HG02759 (cell line): Measurements from ENCODE around the gene CCDC106.

Experiments used
- ATAC-seq: cut with Tn5 transposase; IDR thresholded peaks from one replicate; pipeline ENCODE4 v1.9.1; 2021; ENCODE audit warnings: mild to moderate bottlenecking, moderate library complexity; ENCODE audit not compliant: unreplicated experiment

Gene CCDC106

GRCh38 chr19:55613930-55614710 is 33.9 kb upstream of the CCDC106 start:
- no peak for ATAC-seq

- ATAC-seq: no peak
These were observed 33.1 kb upstream of the CCDC106 start for GRCh38 chr19:55614711-55615542.

- ATAC-seq: no peak
These were observed 32.2 kb upstream of the CCDC106 start for GRCh38 chr19:55615543-55616394.

- no peak for ATAC-seq
These were observed 31.6 kb upstream of the CCDC106 start for GRCh38 chr19:55616395-55616875.

- no peak for ATAC-seq
These were observed 30.6 kb upstream of the CCDC106 start for GRCh38 chr19:55617426-55617825.

GRCh38 chr19:55618426-55618825 is 29.6 kb upstream of the CCDC106 start:
- ATAC-seq: no peak

GRCh38 chr19:55619286-55619685 is 28.7 kb upstream of the CCDC106 start:
- no peak for ATAC-seq

GRCh38 chr19:55620410-55621204 is 27.4 kb upstream of the CCDC106 start:
- ATAC-seq: no peak

GRCh38 chr19:55621205-55621672 is 26.8 kb upstream of the CCDC106 start:
- no peak for ATAC-seq

GRCh38 chr19:55621673-55622231 is 26.3 kb upstream of the CCDC106 start:
- ATAC-seq: no peak

GRCh38 chr19:55622242-55622969 is 25.6 kb upstream of the CCDC106 start:
- ATAC-seq: no peak

GRCh38 chr19:55623130-55623529 is 24.9 kb upstream of the CCDC106 start:
- no peak for ATAC-seq

GRCh38 chr19:55623561-55623960 is 24.5 kb upstream of the CCDC106 start:
- no peak for ATAC-seq

GRCh38 chr19:55624109-55625003 is 23.7 kb upstream of the CCDC106 start, which contains the start of gene ZNF784:
Gene ZNF784 (minus strand): TSS chr19:55624566. CDS start chr19:55624561, 5 bp downstream.
- peak; percentile 78 for ATAC-seq

- ATAC-seq: no peak
These were observed 23.0 kb upstream of the CCDC106 start for GRCh38 chr19:55625004-55625326.

- ATAC-seq: no peak
These were observed 21.7 kb upstream of the CCDC106 start for GRCh38 chr19:55626350-55626749.

GRCh38 chr19:55632463-55632834 is 15.6 kb upstream of the CCDC106 start:
- no peak for ATAC-seq

GRCh38 chr19:55633861-55634260 is 14.2 kb upstream of the CCDC106 start:
- no peak for ATAC-seq
